DMS53 (cell line): ENCODE data around the gene CNTNAP2.
"Not testable (repeated sequence)": the region's sequence is repeated elsewhere in the genome, so short reads cannot be mapped to it uniquely, and the experiment has no call there.

Source experiments
- DNase-seq: peaks from one replicate; lab custom pipeline; 2025; lab: John Stamatoyannopoulos, UW

CNTNAP2 gene

DNA sequence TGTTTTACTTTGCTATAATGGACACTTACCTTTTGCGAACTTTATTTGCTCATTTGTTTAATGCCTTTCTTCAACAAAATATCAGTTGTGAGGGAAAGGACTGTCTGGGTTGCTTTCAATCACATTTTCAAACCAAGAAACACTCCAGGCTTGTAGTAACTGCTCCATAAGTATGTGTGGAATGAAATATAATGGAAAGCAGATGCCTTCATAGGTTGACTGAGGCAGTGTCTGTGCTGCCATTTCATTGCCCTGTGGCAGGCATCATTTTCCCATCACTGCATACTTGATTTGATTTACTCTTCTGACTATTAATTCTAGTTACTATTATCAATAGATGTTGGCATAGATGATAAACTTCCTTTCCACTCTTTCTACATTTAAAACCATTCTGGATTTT is 762.3 kb downstream of the CNTNAP2 start:
- DNase-seq, result no peak

DNA sequence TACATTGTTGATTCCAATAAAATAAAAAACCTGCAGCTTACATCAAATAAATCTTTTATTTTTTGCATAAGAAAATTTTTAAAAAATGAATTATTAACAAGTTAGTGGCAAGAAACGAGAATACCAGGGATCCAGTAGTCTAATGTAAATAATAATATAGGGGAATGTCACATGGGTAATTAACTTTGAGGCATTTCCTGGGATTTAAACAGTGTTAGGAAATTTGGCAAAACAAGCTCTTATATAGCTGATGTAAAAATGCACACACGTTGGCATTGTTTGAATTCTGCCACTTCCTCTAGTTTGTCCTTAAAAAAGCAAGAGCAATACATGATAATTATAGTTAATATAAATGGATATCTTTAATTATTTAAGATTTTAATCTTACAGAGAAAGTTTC is 768.6 kb downstream of the CNTNAP2 start:
- DNase-seq, result no peak

DNA sequence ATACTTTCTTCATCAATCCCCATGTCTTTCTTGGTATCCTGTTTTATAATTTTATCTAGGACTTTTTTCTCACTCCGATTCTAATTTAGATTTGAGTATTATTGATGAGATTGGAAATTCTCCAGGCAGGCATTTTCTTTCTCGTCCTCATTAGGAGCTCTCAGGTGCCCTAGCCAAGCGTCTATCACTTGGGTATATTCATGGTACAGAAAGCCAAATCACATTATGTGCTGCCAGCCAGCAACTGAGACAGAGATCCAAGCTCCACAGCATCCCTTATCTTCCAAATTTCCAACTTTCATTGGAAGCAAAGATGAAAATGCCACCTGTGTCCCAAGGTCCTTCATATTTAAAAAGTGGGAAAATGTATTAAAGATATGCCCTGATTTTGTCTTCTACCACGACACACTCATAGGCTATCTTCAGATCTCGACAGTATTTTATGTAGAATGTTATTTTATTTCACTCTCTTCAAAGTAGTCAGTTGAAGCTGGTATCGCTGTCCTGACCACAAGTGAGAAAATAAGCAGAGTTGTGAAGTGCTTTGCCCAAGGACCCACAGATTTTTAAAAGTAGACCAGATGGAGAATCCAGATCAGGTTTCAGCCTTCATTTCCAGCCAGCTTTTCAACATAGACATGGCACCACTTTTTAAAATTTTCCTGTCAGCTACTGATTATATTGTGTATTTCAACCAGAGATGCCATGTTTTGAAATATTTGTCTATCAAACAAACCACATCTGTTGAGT is 773.4 kb downstream of the CNTNAP2 start:
- DNase-seq, result no peak

DNA sequence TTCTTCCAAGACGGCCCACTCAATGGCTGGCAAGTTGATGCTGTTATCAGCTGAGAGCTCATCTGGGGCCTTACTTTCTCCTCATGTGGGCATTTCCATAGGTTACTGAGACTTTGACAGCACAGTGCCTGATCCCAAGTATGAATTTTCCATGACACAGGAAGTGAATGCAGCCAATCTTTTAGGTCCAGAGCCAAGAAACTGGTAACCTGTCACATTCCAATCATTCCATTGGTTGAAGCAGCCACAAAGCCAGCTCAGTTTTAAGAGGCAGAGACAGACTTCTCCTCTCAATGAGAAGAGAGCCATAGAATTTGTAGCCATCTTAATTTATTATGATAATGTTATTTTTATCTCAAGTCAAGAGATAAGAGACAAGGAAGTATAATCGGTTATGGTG is 775.5 kb downstream of the CNTNAP2 start:
- no peak for DNase-seq

DNA sequence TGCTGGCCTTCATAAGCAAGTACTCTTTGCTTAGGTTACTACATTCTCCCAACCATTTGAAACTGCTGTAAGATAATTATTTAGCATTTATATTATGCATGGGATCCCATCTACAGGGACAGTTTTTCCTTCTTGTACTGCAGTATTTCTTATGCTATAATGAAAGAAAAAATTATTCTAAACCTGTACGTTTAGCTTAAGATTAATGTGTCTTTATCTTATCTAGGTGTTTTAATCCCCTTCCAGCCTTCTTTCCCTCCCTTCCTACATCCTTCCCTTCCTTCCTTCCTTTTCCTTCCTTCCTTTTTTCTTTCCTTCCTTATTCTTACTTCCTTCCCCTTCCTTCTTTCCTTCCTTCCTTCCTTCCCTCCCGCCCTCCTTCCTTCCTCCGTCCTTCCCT is 778.3 kb downstream of the CNTNAP2 start:
- DNase-seq, result no peak

DNA sequence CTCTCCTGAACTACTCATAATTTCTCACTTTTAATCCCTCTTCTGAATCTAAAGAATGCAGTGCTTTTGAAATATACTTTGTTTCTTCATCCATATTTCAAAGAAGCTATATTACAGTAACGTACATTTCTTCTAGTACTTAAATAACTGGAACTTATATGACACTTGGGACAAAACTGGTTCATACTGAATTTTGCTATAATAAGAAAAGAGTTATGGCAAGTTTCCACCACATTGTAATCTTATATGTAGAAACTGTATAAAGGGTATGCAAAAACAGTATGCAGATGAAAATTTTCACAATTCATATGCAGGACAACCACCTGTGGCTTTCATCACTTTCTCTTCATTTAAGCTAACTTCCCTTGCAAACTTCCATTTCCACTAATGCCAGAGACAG is 785.7 kb downstream of the CNTNAP2 start:
- no peak for DNase-seq

DNA sequence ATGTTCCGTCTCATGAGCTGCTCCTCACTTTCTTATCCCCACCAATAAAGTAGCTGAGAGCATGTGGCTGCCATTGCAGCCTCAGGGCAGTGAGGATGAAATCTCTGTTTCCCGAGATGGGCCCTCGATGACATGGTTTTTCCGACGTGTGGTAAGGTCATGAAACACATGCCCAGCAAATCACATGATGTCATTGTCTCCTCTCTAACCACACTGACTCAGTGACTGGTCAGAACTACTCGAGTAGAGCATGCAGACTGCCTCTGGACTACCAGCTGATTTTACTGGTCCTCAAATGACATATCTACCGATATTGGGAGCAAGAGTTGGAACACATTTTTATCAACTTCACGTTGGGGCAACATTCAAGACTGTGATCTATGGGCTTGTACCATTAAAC is 786.1 kb downstream of the CNTNAP2 start:
- DNase-seq, result no peak

DNA sequence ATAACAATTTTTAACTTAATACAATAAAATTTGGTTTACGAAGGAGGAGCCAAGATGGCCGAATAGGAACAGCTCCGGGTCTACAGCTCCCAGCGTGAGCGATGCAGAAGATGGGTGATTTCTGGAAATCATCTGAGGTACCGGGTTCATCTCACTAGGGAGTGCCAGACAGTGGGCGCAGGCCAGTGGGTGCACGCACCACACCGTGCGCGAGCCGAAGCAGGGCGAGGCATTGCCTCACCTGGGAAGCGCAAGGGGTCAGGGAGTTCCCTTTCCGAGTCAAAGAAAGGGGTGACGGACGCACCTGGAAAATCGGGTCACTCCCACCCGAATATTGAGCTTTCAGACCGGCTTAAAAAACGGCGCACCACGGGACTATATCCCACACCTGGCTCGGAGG is 789.1 kb downstream of the CNTNAP2 start:
- not testable (repeated sequence) for DNase-seq

DNA sequence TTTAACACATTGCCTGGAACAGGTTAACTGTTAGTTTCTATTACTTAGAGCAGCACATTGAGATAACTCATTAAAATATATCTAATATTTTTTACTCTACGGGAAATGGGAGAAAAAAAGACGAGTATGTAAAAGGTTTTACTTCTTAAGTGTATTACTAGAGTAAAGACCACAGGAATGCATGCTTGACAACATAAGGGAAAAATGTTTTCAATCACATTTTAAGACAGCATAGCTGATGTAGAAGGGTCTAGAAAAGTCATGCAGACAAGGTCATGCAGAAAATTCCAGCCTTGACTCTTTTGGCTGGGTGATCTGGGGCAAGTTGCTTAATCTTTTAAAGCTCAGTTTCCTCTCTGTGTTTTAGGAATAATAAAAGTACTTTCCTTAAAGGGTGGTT is 806.2 kb downstream of the CNTNAP2 start:
- no peak for DNase-seq

DNA sequence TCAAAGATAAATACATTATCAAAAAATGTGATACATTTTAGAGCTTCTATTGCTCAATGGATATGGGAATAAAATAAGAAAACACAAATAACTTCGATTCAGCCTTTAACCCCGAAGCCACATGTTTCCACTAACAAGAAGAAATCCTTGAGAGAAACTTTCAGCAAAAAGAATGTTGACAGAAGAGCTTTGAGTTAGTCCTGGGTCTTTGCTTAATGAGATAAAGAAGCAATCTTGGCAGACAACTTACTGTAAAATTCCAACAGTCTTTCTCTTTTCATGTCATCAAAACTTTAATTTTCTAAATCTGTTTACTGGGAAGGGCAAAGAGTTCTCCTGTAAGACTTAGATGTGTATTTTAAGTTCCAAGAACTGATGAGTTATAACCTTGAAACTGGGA is 810.2 kb downstream of the CNTNAP2 start:
- DNase-seq, result no peak

DNA sequence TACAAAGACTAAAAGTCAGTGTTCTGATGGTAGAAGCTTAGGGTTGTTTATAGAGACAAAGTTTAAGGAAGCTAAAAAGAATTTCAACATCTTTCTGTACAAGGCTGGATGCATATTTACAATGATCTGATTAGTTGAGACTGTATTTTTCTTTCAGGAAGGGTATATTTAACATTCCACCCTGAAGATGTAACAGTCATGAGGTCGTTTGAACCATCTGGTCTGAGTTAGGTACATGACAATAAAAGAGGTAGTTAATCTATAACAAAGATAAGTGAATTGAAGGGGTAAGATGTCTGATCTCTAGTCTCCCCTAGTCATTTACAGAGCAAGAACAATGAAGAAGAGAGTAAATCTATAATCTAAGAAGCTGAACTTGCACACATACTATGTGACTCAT is 821.2 kb downstream of the CNTNAP2 start:
- no peak for DNase-seq

DNA sequence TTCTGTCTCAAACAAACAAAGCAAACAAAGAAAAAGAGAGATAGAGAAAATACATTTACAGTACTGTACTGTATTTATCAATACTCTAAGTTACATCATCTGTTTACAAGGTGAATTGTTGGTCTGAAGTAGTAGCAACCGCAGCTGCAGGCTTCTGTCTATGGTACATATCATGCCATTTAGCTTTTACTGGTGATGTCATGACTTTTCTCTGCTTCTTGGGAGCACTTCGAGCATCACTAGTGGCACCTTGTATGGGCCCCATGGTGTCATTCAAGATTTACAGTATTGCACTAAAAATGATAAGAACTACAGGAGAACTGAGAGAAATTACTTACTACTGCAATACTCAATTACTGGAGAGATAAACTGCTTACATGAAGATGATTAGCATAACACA is 826.9 kb downstream of the CNTNAP2 start:
- DNase-seq, result no peak

DNA sequence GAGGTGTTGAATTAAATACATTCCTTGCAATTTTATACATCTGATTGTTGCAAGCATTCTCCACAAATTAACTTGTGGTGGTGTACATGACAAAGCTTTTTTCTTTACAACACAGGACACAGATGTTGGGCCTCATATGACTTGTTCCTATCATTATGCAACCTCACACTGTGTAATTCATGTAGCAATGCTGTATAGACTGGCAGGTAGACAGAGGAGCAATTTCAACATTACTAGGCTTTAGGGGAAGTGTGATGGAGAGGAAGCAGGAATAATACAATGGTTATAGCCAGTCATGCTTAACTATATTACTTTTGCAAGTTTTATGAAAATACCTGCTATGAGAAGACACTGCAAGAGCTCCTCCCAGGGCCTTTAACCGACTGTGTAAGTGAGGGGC is 832.1 kb downstream of the CNTNAP2 start:
- no peak for DNase-seq

DNA sequence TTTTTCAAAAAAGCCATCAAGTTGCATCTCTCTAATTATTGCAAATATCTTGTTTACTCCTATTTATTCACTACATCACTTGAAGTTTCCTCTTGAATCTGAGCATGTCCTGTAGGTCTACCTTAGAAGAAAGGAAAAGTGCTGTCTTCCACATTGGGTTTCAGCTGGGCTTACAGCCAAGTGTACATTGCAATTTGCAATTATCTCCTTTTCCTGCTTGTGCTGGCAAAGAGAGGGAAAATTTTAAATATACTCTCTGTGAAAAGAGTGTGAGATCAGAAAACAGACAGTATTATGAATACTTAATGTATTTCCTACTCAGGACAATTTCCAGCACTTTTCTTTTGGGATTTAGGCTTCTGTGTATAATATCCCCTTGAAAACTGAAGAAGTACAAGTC is 839.7 kb downstream of the CNTNAP2 start:
- no peak for DNase-seq

DNA sequence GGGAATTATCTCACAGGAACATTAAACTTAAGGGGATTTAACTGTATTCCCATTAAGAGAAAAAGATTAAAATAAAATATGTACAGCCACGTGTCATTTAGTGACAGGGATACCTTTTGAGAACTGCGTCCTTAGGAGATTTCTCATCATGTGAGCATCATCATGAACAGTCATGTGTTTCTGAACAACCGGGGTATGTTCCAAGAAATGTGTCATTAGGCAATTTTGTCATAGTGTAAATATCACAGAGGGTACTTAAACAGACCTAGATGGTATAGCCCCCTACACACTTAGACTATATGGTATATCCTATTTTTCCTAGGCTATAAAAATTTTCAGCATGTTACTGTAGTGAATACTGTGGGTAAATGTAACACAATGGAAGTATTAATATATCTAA is 840.3 kb downstream of the CNTNAP2 start:
- no peak for DNase-seq

DNA sequence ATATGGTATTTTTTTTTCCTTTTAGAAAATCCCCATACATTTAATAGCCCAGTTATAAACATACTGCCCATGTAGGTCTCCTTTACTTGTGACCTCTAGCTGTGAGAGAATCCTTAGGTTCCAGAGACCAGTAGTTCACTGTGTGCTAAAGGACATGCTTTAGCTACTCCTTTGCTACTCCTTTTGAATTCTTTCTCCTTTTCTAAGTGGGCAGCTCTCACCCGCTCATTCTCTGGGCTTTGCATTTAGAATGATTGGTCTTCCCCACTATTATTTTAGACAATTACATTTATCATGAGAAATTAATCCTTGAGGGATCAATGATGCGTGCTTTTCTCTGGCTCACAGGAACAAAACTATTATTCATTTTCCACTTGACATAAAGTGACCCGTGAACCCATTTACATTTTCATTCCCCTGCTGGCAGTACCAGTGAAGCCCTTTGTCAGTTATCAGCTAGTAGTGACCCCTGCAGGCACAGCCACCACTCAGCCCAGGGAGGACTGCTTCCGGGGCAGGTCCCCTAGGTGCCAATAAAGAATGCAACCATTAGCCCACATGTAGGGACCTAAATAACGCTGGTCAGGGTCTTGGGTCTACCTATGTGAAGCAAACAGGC is 844.3 kb downstream of the CNTNAP2 start:
- no peak for DNase-seq

DNA sequence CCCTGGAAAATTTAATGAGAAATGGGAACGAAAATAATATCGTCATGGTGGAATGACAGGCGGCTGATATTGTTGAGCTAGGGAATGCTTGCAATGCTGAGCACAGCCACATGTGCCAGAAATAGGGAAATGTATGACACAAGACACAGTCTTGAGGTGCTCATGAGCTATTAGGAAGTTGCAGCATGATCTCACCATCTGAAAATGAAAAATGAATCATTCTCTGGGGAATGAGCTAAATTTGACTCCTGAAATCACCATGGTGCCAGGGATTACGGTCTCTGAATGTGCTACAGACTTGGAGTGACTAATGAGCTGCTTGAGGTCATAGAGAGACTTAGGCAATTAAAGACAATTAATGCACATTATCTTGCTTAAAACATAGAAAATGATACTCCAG is 845.0 kb downstream of the CNTNAP2 start:
- DNase-seq, result no peak

DNA sequence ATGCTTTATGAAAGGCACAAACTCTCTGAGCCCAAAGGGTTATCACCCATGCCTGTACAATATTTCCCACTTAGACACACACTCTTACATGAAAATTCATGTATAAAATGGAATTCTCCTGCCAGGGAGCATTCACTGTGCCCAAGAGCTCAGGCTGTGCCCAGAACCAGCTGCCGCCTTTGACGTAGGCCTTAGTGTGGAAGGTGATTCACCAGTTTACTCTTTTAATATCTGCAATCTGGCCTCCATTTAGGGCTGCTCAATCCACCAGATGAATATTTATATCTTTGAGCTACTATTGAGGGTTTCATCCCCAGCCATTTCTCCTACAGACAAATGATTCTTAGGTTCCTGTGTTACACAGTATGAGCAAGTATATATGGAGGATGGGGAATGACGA is 849.7 kb downstream of the CNTNAP2 start:
- no peak for DNase-seq

DNA sequence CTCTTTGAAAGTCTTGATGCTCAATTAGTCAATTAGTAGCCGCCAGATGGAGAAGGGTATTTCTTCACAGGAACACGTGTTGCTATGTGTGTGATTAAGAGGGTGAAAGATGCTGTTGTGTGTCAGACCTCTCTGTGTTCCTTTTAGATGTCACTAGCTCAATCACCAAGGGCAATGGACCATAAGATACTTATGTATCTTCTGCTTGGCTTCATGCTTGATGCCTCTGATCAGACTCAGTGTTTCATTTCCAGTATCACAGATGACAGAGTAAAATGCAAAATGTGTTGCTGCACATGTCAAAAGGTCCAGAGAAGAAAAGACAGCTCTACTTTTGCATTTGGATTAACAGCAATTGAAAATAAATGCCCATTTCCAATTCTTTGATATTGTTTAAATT is 865.9 kb downstream of the CNTNAP2 start:
- DNase-seq, result no peak

DNA sequence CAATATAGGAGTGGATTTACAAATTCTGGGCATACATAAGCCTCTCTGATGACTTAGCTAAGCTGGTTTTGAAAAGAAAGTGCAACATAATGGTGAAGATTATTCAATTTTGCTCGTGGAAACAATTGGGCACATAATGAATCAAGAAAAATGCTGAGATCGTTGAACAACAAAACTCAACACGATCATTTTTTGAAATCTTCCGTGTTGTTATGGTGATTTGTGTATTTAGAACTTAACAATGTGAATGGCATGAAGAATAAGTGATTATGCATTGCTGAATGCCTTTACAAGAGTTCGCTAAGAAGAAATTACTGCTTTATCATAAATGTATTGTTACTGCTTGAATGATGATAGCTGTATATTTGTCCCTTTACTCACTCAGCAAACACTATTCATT is 875.0 kb downstream of the CNTNAP2 start:
- no peak for DNase-seq

DNA sequence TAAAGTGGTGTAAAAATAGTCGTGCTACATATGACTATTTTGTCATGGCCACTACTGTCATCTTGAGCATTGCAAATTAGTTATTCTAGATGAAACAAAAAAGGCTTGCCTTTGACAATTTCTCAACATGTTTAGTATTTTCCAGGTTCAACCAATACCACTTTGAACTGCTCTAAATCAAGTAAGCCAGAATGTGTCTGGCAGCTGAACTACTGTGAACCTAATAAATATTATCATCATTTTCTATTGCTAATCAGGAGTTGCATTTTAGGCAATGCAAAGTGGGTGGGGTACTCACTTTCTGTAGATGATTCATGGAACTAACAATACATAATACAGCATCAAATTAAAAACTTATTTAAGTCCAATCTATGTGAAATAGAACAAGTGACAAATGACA is 877.2 kb downstream of the CNTNAP2 start:
- DNase-seq, result no peak

DNA sequence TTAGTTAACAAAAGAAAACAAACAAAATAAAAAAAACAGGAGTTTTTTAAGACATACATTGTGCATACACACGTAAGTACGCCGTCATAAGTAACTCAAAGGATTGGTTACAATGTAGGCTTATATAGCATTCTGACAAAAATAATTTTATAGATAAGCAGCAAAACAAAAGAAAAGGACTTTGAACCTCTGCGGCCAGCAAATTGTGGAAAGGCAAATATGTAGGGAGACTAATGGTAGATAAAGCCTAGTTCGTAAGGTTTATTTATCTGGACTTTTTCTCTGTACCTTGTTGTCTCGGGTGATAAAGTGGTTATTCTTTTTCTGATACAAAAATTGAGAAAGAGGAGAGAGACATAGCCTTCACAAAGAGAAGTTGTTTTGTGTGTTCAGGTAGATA is 891.9 kb downstream of the CNTNAP2 start:
- DNase-seq, result no peak

DNA sequence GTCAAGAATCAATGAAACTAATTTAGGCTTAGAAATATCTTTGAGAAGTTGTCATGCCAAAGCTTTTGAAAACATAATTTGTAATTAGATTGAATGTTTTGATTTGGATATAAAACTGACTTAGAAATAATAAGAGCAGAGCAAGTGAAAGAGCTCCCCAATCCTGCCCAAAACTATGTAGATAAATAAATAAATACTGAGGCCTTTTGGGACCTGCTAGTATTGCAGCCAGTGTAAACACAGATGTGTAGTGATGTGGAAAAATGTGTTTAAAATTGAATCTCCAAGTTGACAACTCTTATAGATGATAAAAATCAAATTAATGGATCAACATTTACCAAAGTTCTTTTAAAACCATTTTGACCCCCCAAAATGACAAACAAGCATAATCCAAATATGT is 896.1 kb downstream of the CNTNAP2 start:
- DNase-seq, result no peak

DNA sequence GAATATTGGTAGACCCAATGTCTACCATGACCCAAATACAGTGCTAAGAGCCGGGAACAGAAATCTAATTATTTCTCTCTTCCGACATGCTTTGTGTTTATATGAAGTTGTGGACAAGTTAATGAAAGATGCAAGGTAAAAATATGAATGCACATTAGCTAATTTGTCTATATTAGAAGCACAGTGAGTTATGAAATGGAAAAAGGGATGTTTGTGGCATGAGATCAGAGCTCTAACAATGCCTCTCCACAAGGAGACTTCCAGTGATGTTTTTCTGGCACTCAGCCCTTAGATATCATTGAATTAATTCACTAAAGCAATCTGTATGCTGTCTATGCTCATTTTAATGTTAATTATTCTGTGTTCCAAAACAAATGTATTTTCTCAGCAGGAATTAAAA is 897.2 kb downstream of the CNTNAP2 start:
- no peak for DNase-seq
